ENCODE measurements around the gene SF3B4. TPM values are rescaled to one million over a fixed set of nuclear protein-coding genes. Genes with fewer than 3 reads are reported as not detected.

Gene SF3B4
- total RNA-seq, 2 donors from 2014 or later = 25.4 to 30.7 TPM

Other genes starting within 250 kb of the SF3B4 start
- 1 to 10 TPM; 4.1 to 5.7 TPM for gene FCGR1A, start 145.1 kb downstream of the SF3B4 start, total RNA-seq
- gene BOLA1, start 28.2 kb downstream of the SF3B4 start, total RNA-seq = 10 to 100 TPM; 13.0 to 16.0 TPM
- 1 to 10 TPM in 1 of 2 donors, under 1 TPM in 1; 0.71 to 1.5 TPM for gene SV2A, start 10.0 kb downstream of the SF3B4 start, total RNA-seq
- gene MTMR11, start 9.1 kb upstream of the SF3B4 start, total RNA-seq = 1 to 10 TPM; 3.9 to 6.0 TPM
- 10 to 100 TPM; 20.3 to 21.4 TPM for gene OTUD7B, start 82.9 kb upstream of the SF3B4 start, total RNA-seq
- 10 to 100 TPM; 39.3 to 40.2 TPM for gene VPS45, start 140.0 kb upstream of the SF3B4 start, total RNA-seq
- gene PLEKHO1, start 222.1 kb upstream of the SF3B4 start, total RNA-seq = 10 to 100 TPM; 30.2 to 42.8 TPM

All from left cardiac atrium (tissue), 2 donors.